GM19395 (cell line): ENCODE data around the gene PJVK.

ENCODE experiments used
- ATAC-seq: cut with Tn5 transposase; IDR thresholded peaks from one replicate; pipeline ENCODE4 v1.9.1; 2021; ENCODE audit warnings: mild to moderate bottlenecking, moderate library complexity; ENCODE audit not compliant: unreplicated experiment

PJVK gene

GRCh38 chr2:178479758-178480226, 28.6 kb downstream of the PJVK start:
- no peak for ATAC-seq

- ATAC-seq: peak; percentile 59
These were observed 29.3 kb downstream of the PJVK start, which contains the start of gene PLEKHA3 for GRCh38 chr2:178480227-178481181. PLEKHA3 (plus strand) TSS chr2:178480457; CDS start chr2:178480870, 413 bp downstream.

- peak; percentile 44 for ATAC-seq
These were observed 31.3 kb downstream of the PJVK start for GRCh38 chr2:178482437-178482836.

- ATAC-seq: no peak
These were observed 33.3 kb downstream of the PJVK start for GRCh38 chr2:178484245-178485041.

- ATAC-seq: no peak
These were observed 34.2 kb downstream of the PJVK start for GRCh38 chr2:178485356-178485755.

- no peak for ATAC-seq
These were observed 40.4 kb downstream of the PJVK start for GRCh38 chr2:178491612-178492011.

- ATAC-seq: no peak
These were observed 44.9 kb downstream of the PJVK start for GRCh38 chr2:178496049-178496448.

GRCh38 chr2:178498137-178498536, 47.0 kb downstream of the PJVK start:
- ATAC-seq: peak; percentile 70

GRCh38 chr2:178499640-178500039, 48.5 kb downstream of the PJVK start:
- ATAC-seq: no peak

- ATAC-seq: no peak
These were observed 51.6 kb downstream of the PJVK start for GRCh38 chr2:178502751-178503150.

GRCh38 chr2:178506101-178506500, 54.9 kb downstream of the PJVK start:
- no peak for ATAC-seq

- ATAC-seq: no peak
These were observed 55.3 kb downstream of the PJVK start for GRCh38 chr2:178506524-178506923.

GRCh38 chr2:178506949-178507348, 55.8 kb downstream of the PJVK start:
- ATAC-seq: no peak

GRCh38 chr2:178508646-178509045, 57.5 kb downstream of the PJVK start:
- ATAC-seq: no peak

GRCh38 chr2:178510384-178510783, 59.2 kb downstream of the PJVK start:
- ATAC-seq: no peak
